ENCODE data around the gene ENOX1.
A peak's percentile ranks its signal among the peaks of the same experiment; 100 is the strongest.
"Not testable (repeated sequence)": the region's sequence is repeated elsewhere in the genome, so short reads cannot be mapped to it uniquely, and the experiment has no call there.

The ENOX1 gene

GRCh38 chr13:43203781-43204180 lies 583.0 kb downstream of the ENOX1 start:
- DNase-seq (ENCODE audit: low spot score) = no peak

DNA sequence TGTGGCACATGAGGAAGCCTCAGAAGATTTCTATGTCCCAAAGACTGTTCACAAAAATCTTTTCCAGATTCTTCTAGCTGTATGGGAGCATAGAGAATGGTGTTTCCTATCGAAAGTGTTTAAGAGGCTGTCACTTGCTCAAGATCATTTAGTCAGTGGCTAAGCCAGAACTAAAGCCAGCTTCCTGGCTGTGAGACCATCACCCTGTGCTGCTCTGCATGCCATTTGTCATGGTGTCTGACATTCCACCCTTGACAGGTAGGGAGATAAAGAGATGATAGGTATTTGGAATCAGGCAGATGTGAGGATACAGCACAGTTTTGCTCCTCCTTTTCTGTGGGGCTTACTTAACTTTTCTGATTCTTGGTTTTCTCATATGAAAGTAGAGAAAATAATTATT lies 586.0 kb downstream of the ENOX1 start:
- DNase-seq (ENCODE audit: low spot score) = no peak

GRCh38 chr13:43200307-43200706 lies 586.5 kb downstream of the ENOX1 start:
- DNase-seq (ENCODE audit: low spot score) = no peak

- no peak for DNase-seq (ENCODE audit: low spot score)
Measured at GRCh38 chr13:43196750-43197370, 589.9 kb downstream of the ENOX1 start.

DNA sequence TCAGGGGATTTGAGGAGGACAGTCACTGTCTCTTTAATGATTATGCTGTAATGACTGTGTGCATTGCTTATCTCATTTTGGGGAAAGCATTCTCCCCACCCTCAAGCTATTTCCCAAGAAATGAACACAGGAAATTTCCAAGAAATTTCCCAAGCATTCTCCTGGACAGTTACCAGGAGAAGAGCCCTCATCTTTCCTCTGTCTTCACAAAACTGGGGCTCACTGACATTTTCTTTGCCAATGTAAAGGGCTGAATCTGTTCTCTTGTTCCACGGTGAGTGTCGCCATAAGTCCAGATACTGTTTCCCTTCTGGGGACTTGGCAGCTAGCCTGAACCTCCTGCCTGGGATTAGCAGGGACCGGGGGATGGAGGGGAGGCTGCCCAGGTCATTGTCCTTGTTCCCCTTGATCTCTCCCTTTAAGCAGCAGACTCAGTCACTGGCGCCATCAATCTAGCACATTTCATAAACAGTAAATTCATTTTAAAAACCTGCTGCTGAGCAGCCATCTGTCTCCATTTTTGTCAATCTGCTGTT lies 590.6 kb downstream of the ENOX1 start:
- peak; percentile 33 for DNase-seq (ENCODE audit: low spot score)

GRCh38 chr13:43195551-43195950 lies 591.2 kb downstream of the ENOX1 start:
- no peak for DNase-seq (ENCODE audit: low spot score)

DNA sequence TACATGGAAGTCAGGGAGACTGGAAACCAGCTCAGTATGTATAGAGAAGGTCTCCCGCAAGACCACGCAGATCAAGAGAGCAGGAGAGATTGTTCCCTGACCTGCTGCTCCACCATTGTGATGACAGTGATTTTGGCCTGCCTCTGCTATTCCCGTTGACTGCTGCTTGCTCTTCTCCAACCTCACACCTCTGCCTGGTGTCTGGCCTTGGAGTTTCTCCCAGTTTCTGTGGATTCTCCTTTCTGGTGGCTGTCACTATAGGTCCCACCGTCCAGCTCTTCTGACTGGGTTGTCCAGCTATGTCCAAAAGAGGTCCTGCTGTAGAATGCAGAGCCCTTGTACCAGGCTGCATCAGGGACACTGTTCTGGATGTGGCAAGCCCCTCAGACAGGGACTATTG lies 591.7 kb downstream of the ENOX1 start:
- DNase-seq (ENCODE audit: low spot score) = no peak

- DNase-seq (ENCODE audit: low spot score) = no peak
Measured at GRCh38 chr13:43193789-43194420, 592.9 kb downstream of the ENOX1 start.

DNA sequence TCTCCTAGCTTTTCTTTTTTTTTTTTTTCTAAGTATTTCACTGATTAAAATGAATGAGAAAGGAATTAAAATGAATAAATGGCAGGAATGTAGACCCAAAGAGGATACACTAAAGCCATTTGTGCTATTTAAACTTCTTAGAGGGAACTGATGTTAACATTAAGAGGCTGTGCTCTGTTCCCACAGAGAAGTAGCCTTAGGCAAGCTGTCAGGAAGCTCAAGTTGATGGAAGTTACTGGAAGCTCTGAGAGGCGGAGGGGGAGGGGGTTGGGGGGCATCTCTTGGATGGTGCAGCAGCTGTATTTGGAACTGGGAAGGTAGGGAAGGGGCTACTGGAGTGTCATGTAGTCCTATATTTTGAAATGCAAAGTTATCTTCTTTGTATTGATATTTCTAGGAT lies 595.2 kb downstream of the ENOX1 start:
- no peak for DNase-seq (ENCODE audit: low spot score)

DNA sequence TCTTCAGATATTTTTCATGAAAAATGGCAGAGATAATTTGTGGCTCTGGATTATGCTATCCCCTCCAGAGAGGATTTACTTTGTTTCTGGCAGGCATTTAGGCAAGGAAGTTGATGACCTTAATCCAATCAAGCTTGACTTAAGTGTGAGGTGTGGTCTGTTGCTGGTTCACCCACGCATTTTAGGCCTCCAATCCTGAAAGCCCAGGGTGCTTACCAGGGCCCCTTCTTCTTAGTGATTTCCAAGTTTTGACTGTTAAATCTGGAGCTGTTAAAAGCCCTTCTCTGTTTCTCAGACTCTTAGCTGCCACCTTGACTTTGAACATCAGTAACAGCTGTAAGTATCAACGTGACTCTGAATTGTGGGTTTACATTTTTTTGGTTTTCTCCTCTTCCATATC lies 601.5 kb downstream of the ENOX1 start:
- no peak for DNase-seq (ENCODE audit: low spot score)

GRCh38 chr13:43180837-43181236 lies 605.9 kb downstream of the ENOX1 start:
- no peak for DNase-seq (ENCODE audit: low spot score)

- no peak for DNase-seq (ENCODE audit: low spot score)
Measured at GRCh38 chr13:43180036-43180660, 606.6 kb downstream of the ENOX1 start.

- no peak for DNase-seq (ENCODE audit: low spot score)
Measured at GRCh38 chr13:43171489-43171888, 615.3 kb downstream of the ENOX1 start.

DNA sequence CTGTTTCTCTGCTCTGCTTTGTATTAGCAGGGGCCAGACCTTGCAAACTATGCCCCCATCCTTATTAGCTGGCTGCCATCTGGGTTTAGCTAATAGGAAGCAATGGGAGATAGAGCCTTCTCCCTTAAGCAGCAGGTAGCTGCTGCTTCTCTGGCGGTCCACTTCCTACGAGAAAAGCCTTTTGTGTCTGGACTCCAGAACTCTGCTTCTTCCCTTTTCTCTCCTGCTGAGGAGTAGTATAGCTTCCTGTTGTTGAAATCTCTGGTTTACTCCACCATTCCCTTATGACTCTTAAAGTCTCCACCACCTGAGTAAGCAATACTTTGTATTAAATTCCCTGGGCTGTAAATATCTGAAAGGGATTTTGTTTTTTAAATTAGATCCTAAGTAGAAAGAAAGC lies 616.3 kb downstream of the ENOX1 start:
- no peak for DNase-seq (ENCODE audit: low spot score)

DNA sequence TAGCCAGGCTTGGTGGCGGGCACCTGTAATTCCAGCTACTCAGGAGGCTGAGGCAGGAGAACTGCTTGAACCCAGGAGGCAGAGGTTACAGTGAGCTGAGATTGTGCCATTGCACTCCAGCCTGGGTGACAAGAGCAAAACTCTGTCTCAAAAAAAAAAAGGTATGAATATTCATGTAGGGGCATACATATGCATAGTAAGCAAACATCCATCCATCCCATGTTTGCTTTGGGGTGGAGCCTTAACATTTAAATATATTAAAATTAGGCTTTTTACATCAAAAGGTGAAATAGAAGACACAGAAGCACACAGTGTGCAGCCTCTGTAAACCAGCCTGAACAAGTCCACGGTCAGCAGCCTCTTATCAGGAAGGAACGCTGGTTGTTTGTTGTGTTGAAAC lies 618.3 kb downstream of the ENOX1 start:
- DNase-seq (ENCODE audit: low spot score) = not testable (repeated sequence)

DNA sequence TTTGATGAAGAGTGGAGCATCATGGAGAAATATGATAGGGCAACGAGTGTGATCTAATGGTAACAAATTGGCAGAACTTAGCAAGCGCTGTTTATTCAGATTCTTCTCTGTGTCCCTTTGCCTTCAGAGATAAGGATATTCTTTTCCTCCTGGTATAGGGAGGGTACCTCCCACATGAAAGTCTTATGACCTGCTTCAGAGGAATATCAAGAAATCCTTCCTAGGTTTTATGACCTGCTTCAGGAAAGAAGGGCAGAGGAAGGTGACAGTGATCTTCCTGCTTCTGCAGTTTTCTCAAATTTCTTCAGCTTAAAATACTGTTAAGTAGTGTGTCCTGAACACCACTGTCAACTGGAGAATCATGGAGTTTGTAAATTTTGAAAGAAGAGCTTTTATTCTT lies 619.0 kb downstream of the ENOX1 start:
- no peak for DNase-seq (ENCODE audit: low spot score)

- DNase-seq (ENCODE audit: low spot score) = no peak
Measured at GRCh38 chr13:43166644-43167457, 619.9 kb downstream of the ENOX1 start.
